HEK293T (cell line): ENCODE data around the gene RCC2.

Source experiments
- BHLHE40 ChIP-seq: fragments of 450-650 bp; IDR thresholded peaks from 2 replicates; pipeline ENCODE4 v1.6.1; 2016; ENCODE audit warnings: mild to moderate bottlenecking, moderate library complexity, borderline replicate concordance
- TARDBP ChIP-seq: fragments of 450-650 bp; IDR thresholded peaks from 2 replicates; pipeline ENCODE4 v1.6.1; 2016
- ZNF384 ChIP-seq: fragments of 450-650 bp; IDR thresholded peaks from 2 replicates; pipeline ENCODE4 v1.6.1; 2016

- TF ChIP-seq ZNF384, result no peak
- TF ChIP-seq BHLHE40, result no peak
- TF ChIP-seq TARDBP, result no peak
Measured at GRCh38 chr1:17436380-17437174, 2.9 kb downstream of the RCC2 start.
